Lower leg skin (tissue), 3 donors: ENCODE data around the gene DLGAP1.

Source experiments
- CTCF ChIP-seq, 3 donors: fragments of 450-650 bp; IDR thresholded peaks; one replicate each; pipeline ENCODE4 v1.5.1; 2016; ENCODE audit warnings: antibody characterized with exemption in 3 of 3, mild to moderate bottlenecking in 3 of 3, moderate library complexity in 2 of 3
- POLR2A ChIP-seq, 2 donors: fragments of 450-650 bp; IDR thresholded peaks; one replicate each; pipeline ENCODE4 v1.6.1; 2016 to 2017; ENCODE audit warnings: antibody characterized with exemption in 2 of 2, mild to moderate bottlenecking in 1 of 2, moderate library complexity in 1 of 2

- TF ChIP-seq CTCF (IDR thresholded peaks at IDR 0.05), result no peak
- no peak for TF ChIP-seq POLR2A (IDR thresholded peaks at IDR 0.05)
Measured at GRCh38 chr18:3526421-3527354, 928.4 kb downstream of the DLGAP1 start.
